Measurements from ENCODE around the gene STYXL2.

Gene STYXL2

DNA sequence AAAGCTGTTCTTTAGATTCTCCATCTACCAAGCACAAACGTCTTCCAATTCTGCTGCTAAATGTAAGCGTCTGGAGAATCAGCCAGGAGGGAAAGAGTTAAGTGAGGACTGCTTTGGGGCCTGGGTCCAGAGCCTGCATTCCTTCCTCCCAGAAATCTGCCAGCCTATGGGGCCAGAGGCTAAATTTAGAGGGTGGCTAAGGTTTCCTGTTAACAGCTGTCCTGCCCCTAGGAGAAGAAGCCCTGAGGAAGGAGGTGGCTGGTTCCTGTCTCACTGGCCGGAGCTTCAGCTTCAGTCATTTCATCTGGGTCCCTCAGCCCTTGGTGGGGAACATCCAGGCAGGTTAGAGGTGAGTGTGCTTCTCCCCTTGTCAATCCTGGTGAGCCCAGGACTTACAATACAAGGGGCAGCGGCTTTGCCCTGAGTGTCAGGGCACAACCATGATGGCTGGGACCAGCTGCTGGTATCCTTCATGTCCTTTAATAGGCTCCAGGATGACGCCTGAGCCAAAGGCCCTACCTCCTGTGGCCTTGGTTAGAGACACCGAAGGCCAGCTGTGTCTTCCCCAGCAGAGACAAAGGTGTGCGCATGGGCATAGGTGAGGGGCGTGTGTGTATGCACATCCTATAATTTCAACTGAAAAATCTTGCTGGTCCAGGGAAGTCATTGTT is at the start of gene STYXL2:
STYXL2 (plus strand) TSS at position 230 of the 671 bp plus-strand sequence. CDS start 775 bp downstream, outside the sequence.
- DNase-seq, result no peak

DNA sequence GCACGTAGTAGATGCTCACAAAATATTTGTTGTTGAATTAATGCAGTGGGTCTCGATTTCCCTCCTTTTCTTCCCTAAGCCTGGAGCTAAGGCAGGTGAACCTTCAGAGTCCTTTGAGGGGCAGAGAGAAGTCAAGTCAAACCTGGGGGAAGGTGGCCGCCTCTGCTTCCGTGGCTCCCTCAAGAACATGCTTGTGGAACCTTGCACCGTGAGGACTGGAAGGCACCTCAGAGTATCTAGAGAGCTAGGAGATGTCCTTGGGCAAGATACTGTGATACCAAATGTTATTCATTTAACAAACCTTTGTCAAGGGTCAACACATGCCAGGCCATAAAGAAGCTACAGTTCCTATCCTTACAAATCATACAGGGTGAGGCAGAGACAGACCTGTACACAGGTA is 42.0 kb upstream of the STYXL2 start:
- no peak for DNase-seq

GRCh38 chr1:167052389-167052788 is 41.5 kb upstream of the STYXL2 start:
- no peak for DNase-seq

GRCh38 chr1:167054531-167054930 is 39.3 kb upstream of the STYXL2 start:
- no peak for DNase-seq

DNA sequence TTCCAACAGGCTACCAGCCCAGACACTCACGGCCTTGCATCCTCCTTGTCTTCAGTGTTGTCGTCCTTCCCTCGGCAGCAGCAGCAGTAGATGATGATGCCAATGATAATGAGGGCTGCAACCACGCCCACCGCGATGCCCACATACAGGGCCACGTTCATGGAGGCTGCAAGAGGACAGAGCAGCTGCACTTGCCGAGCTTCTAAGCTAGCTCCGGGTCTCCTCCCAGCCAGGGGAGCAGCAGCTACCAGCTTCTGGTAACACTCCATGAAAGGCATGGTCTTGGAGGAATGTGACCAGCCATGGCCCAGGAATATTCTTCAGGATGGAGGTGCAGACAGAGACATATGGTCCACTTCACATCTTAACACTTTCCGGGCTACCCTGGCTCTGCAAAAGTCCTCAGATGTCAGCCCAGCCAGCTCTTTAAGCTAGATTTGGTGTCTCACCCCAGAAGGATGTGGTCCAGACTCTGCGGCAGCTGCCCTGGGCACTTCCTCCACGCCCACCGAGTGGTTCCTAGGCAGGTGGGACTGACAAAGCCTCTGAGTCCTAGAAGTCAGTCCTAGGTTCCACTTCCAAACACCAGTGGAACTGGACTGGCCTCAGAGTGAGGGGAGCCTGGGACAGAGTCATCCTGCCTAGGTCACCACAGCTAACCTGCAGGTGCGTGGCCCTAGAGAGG is 38.8 kb upstream of the STYXL2 start:
- DNase-seq, result no peak

GRCh38 chr1:167056529-167057231 is 37.2 kb upstream of the STYXL2 start:
- no peak for DNase-seq

DNA sequence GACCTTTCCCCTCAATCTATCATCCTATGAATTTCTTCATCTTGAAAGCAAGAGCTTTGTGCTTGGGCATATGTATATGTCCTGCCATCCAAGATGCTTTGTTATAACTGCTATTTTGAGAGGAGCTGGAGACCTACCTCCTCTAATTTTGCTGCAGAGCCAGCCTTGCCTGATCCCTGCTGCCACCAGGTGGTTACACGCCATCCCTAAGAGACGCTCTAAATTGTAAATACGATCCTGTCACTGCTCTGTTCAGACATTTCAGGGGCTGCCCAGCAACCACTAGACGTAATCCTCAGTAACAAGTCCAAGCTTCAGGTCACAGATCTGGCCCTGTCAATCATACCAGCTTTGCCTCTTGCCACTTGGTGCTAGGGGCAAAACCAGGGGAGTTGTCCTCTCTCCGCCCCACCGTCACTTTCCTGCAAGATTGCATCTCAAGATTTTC is 36.6 kb upstream of the STYXL2 start:
- DNase-seq, result peak; percentile 59

DNA sequence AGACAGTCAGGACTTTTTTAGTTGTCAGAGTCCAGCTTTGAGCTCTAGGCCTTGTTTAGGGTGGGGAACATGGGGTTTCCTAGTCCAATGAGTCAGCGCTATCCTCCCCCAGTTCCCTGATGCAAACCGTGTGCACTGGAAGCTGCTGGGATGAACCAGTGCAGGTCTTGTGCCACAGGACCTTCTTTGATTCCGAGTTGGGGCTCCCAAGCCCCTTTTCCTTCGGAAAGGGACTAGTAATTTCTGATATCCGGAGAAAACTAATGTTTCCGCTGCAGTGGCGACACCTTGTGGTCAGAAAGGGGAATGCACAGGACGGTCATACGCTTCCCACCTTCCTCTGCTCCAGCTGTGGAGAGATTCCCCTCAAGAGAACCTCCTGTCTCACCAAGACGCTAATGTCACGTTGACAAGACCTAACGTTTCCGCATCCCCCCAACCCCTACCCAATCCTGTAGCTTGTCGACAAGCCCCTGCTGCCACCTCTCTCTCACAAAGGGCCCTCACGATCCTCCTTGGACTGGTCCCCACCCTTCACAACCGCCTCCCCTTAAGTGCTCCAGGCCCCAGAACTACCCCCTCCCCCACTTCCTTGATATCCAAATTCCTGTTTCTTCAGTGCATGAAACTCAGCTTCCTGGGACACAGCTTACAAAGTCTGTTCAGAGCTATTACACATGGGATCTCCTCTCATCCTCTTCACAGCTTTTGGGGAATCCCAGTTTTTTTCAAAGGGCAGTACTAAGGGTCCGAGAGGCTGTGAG is 34.6 kb upstream of the STYXL2 start:
- DNase-seq, result peak; percentile 72

- no peak for DNase-seq
Measured at GRCh38 chr1:167059809-167060107, 34.1 kb upstream of the STYXL2 start.

GRCh38 chr1:167060141-167061072 is 33.5 kb upstream of the STYXL2 start:
- DNase-seq, result no peak

- no peak for DNase-seq
Measured at GRCh38 chr1:167061073-167061464, 32.8 kb upstream of the STYXL2 start.

GRCh38 chr1:167064621-167065020 is 29.3 kb upstream of the STYXL2 start:
- no peak for DNase-seq

GRCh38 chr1:167065471-167065870 is 28.4 kb upstream of the STYXL2 start:
- DNase-seq, result no peak

DNA sequence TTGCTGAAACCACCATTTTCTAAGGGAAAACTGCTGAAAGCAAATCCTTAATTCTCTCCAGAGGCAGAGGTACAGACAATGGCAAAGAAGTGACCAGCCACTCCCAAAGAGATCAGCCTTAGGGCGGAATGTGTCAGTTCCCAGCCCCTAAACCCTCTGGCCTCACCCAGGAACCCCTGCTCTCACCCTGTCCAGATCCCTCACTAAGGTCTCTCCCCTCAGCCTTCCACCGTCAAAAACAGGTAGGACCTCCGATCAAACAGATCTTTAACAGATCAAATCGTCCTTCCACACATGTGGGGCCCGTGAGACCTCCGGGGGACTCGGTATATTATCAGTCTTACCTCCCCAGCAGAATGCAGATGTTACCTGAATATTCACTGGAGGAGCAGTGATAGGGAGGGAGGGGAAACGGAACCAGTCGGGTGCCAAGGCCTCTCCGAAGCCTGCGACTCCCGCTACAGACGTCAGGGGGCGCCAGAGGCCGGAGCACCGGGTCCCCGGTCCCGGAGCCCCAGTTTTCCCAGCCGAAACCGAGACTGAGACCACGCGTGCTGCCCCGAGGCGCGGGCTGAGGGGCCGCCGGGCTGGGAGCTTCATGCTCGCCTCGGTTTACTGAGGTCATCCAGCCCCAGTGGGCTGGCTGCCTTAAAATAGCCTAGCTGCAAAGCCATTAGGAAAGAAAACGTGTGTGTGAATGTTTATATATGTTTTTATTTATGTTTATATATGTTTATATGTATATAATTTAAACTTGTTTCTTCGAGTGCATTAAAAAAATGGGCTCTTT is 27.3 kb upstream of the STYXL2 start:
- DNase-seq, result peak; percentile 36

DNA sequence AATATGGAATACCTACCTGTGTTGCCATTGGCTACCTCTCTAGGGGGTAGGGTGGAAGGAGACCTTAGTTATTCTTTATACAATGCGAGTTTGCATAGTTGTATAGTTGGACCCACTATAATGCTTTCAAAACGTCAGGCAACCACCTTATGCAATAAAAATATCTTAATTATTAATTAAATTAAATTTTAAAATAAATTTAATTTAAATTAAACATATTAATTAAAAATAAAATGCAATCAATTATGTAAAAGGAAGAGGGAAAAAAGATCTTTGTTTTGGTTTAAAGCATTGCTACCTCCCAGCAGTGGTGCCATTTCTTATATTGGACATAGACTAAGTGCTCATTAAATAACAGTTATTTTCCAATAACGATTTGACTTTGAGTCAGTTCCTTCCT is 26.0 kb upstream of the STYXL2 start:
- DNase-seq, result no peak

- DNase-seq, result no peak
Measured at GRCh38 chr1:167068761-167069160, 25.1 kb upstream of the STYXL2 start.

- no peak for DNase-seq
Measured at GRCh38 chr1:167071286-167071685, 22.6 kb upstream of the STYXL2 start.

GRCh38 chr1:167076136-167076710 is 17.7 kb upstream of the STYXL2 start:
- DNase-seq, result no peak

- peak; percentile 95 for DNase-seq
Measured at GRCh38 chr1:167077128-167077867, 16.6 kb upstream of the STYXL2 start.

GRCh38 chr1:167077868-167078210 is 16.0 kb upstream of the STYXL2 start:
- no peak for DNase-seq

Measured in kidney glomerular epithelial cell (primary cell).